ENCODE data around the gene HMGB4.

The HMGB4 gene

GRCh38 chr1:33849211-33849610, 14.7 kb upstream of the HMGB4 start:
- DNase-seq: no peak

- no peak for DNase-seq
These were observed 13.4 kb upstream of the HMGB4 start for GRCh38 chr1:33850481-33850880.

- DNase-seq: no peak
These were observed 11.2 kb upstream of the HMGB4 start for GRCh38 chr1:33852711-33853110.

GRCh38 chr1:33853431-33853830, 10.4 kb upstream of the HMGB4 start:
- no peak for DNase-seq

- no peak for DNase-seq
These were observed 9.8 kb upstream of the HMGB4 start for GRCh38 chr1:33854091-33854490.

GRCh38 chr1:33860671-33861070, 3.2 kb upstream of the HMGB4 start:
- no peak for DNase-seq

- peak in 1 of 2 experiments; percentile 55 for DNase-seq
These were observed 846 bp downstream of the HMGB4 start for GRCh38 chr1:33864460-33865389.

- DNase-seq: peak; percentile 32 to 79
These were observed 2.4 kb downstream of the HMGB4 start for GRCh38 chr1:33866281-33866680.

GRCh38 chr1:33867684-33868083, 3.8 kb downstream of the HMGB4 start:
- no peak for DNase-seq

GRCh38 chr1:33872275-33872674, 8.4 kb downstream of the HMGB4 start:
- no peak for DNase-seq

GRCh38 chr1:33872683-33873082, 8.8 kb downstream of the HMGB4 start:
- peak in 1 of 2 experiments; percentile 20 for DNase-seq

GRCh38 chr1:33874636-33875035, 10.8 kb downstream of the HMGB4 start:
- DNase-seq: no peak

GRCh38 chr1:33875862-33876261, 12.0 kb downstream of the HMGB4 start:
- no peak for DNase-seq

GRCh38 chr1:33876970-33877650, 13.2 kb downstream of the HMGB4 start:
- peak; percentile 47 to 87 for DNase-seq

GRCh38 chr1:33878392-33878791, 14.5 kb downstream of the HMGB4 start:
- no peak for DNase-seq

- no peak for DNase-seq
These were observed 16.4 kb downstream of the HMGB4 start for GRCh38 chr1:33880305-33880704.

- DNase-seq: no peak
These were observed 22.6 kb downstream of the HMGB4 start for GRCh38 chr1:33886496-33886895.

- no peak for DNase-seq
These were observed 29.4 kb downstream of the HMGB4 start for GRCh38 chr1:33893147-33893830.

- no peak for DNase-seq
These were observed 31.5 kb downstream of the HMGB4 start for GRCh38 chr1:33895396-33895795.

- no peak for DNase-seq
These were observed 32.1 kb downstream of the HMGB4 start for GRCh38 chr1:33895976-33896375.

GRCh38 chr1:33897092-33897725, 33.3 kb downstream of the HMGB4 start:
- no peak for DNase-seq

- no peak for DNase-seq
These were observed 34.5 kb downstream of the HMGB4 start for GRCh38 chr1:33898406-33898805.

GRCh38 chr1:33898881-33899280, 35.0 kb downstream of the HMGB4 start:
- DNase-seq: no peak

Measured in NCI-H446 (cell line).